H1 (cell line): ENCODE data around the gene ANKS1A. TPM values are rescaled to one million over a fixed set of nuclear protein-coding genes. Genes with fewer than 3 reads are reported as not detected.

Source experiments
- CTCF ChIA-PET: fragments of 300-600 bp; sonication (Branson Sonifier 250); formaldehyde crosslinking; loops from one replicate; lab custom pipeline; 2021; ENCODE audit not compliant: partially characterized antibody; lab: Charles Lee
- POLR2A ChIA-PET: fragments of 300-600 bp; sonication (Branson Sonifier 250); formaldehyde crosslinking; loops from one replicate; lab custom pipeline; 2021; ENCODE audit warnings: inconsistent platforms; ENCODE audit not compliant: partially characterized antibody; lab: Charles Lee
- DNase-seq, 2 experiments: peaks; one replicate each; pipeline versions ENCODE4 v3.0.0 to v3.0.0-alpha.2; 2010 to 2022; ENCODE audit warnings: low spot score in 2 of 2, low read depth in 1 of 2, mixed read lengths in 1 of 2
- FAIRE-seq: peaks from 2 replicates; lab custom pipeline; 2011; peaks lifted over from hg19 to GRCh38; lab: Jason Lieb, UNC
- H2AFZ ChIP-seq: 2 replicates; pipeline ENCODE4 v1.8.1; 2012; ENCODE audit warnings: low read length, inconsistent platforms
- H2AK5ac ChIP-seq: 2 replicates; pipeline ENCODE4 v1.6.1; 2013; ENCODE audit warnings: low read depth, low read length
- H2BK120ac ChIP-seq: replicated peaks from 2 replicates; pipeline ENCODE3; 2013; ENCODE audit warnings: low read depth, low read length, inconsistent platforms
- H2BK12ac ChIP-seq: 2 replicates; pipeline ENCODE4 v1.6.1; 2013; ENCODE audit warnings: low read depth, low read length
- H2BK15ac ChIP-seq: 2 replicates; pipeline ENCODE4 v1.6.1; 2013; ENCODE audit warnings: low read length
- H2BK20ac ChIP-seq: 2 replicates; pipeline ENCODE4 v1.6.1; 2013; ENCODE audit warnings: low read length
- H2BK5ac ChIP-seq: 2 replicates; pipeline ENCODE4 v1.6.1; 2013; ENCODE audit warnings: low read depth, low read length
- H3K14ac ChIP-seq: 2 replicates; pipeline ENCODE4 v1.6.1; 2013; ENCODE audit warnings: inconsistent platforms; ENCODE audit not compliant: insufficient read length
- H3K18ac ChIP-seq: 2 replicates; pipeline ENCODE4 v1.6.1; 2013; ENCODE audit warnings: low read length; ENCODE audit errors: extremely low read depth
- H3K23ac ChIP-seq: 2 replicates; pipeline ENCODE4 v1.6.1; 2013; ENCODE audit warnings: inconsistent platforms; ENCODE audit not compliant: insufficient read length
- H3K23me2 ChIP-seq: 2 replicates; pipeline ENCODE4 v1.6.1; 2013; ENCODE audit warnings: low read depth, low read length
- H3K27ac ChIP-seq: 2 replicates; pipeline ENCODE4 v1.6.1; 2011; ENCODE audit warnings: low read depth, low read length, inconsistent platforms
- H3K27me3 ChIP-seq, 4 experiments: replicated peaks in 1 of 4; 1 replicate in 1 of 4; 2 replicates in 3 of 4; pipeline versions ENCODE4 v1.6.1 to v1.8.1; 2011 to 2013; ENCODE audit warnings: low read length in 3 of 4, mild to moderate bottlenecking in 3 of 4, inconsistent platforms in 2 of 4, mixed read lengths in 2 of 4, moderate library complexity in 1 of 4; ENCODE audit not compliant: control insufficient read depth in 3 of 4, insufficient read depth in 3 of 4; ENCODE audit errors: extremely low read depth in 1 of 4
- H3K36me3 ChIP-seq, 4 experiments: 2 replicates each; pipeline versions ENCODE4 v1.6.1 to v1.8.1; 2011 to 2013; ENCODE audit warnings: mild to moderate bottlenecking in 4 of 4, low read length in 3 of 4, moderate library complexity in 2 of 4, control low read depth in 1 of 4, inconsistent platforms in 1 of 4; ENCODE audit not compliant: insufficient read depth in 4 of 4, control insufficient read depth in 2 of 4
- H3K4ac ChIP-seq: replicated peaks from 2 replicates; pipeline ENCODE3; 2013; ENCODE audit warnings: low read length, low read depth, mixed read lengths, inconsistent platforms; ENCODE audit not compliant: insufficient read length
- H3K4me1 ChIP-seq, 4 experiments: replicated peaks in 1 of 4; 1 replicate in 1 of 4; 2 replicates in 3 of 4; pipeline versions ENCODE4 v1.6.1 to v1.8.1; 2011 to 2013; ENCODE audit warnings: low read length in 3 of 4, inconsistent platforms in 2 of 4, mixed read lengths in 1 of 4; ENCODE audit not compliant: insufficient read depth in 4 of 4, control insufficient read depth in 3 of 4
- H3K4me2 ChIP-seq, 2 experiments: 2 replicates each; pipeline versions ENCODE4 v1.6.1 to v1.8.1; 2011 to 2013; ENCODE audit warnings: low read depth in 2 of 2, low read length in 2 of 2, control low read depth in 1 of 2, inconsistent platforms in 1 of 2, mild to moderate bottlenecking in 1 of 2; ENCODE audit not compliant: insufficient read depth in 1 of 2
- H3K4me3 ChIP-seq, 4 experiments: fragments of 200-600, 300-600 bp in 1 of 4; sonication (generic), shearing (Covaris generic), sonication (Bioruptor Twin) in 1 of 4; 2 replicates each; pipeline versions ENCODE4 v1.5.1 to v1.8.1; 2011 to 2016; ENCODE audit warnings: low read length in 4 of 4, low read depth in 3 of 4, control low read depth in 2 of 4, inconsistent platforms in 2 of 4, mild to moderate bottlenecking in 2 of 4, mixed read lengths in 1 of 4, moderate library complexity in 1 of 4; ENCODE audit not compliant: insufficient read depth in 2 of 4; ENCODE audit errors: extremely low read depth in 1 of 4
- H3K56ac ChIP-seq: replicated peaks from 2 replicates; pipeline ENCODE3; 2013; ENCODE audit warnings: low read depth, mild to moderate bottlenecking, mixed read lengths, low read length, inconsistent platforms; ENCODE audit not compliant: insufficient read length
- H3K79me1 ChIP-seq: 2 replicates; pipeline ENCODE4 v1.6.1; 2013; ENCODE audit warnings: low read depth, low read length, control low read depth
- H3K79me2 ChIP-seq, 2 experiments: 2 replicates each; pipeline versions ENCODE4 v1.6.1 to v1.8.1; 2012 to 2013; ENCODE audit warnings: low read length in 2 of 2, mild to moderate bottlenecking in 2 of 2, inconsistent platforms in 1 of 2; ENCODE audit not compliant: insufficient read depth in 2 of 2, control insufficient read depth in 1 of 2
- H3K9ac ChIP-seq, 4 experiments: replicated peaks in 1 of 4; 1 replicate in 1 of 4; 2 replicates in 3 of 4; pipeline versions ENCODE4 v1.6.1 to v1.8.1; 2011 to 2013; ENCODE audit warnings: low read depth in 3 of 4, low read length in 3 of 4, control low read depth in 2 of 4, mild to moderate bottlenecking in 2 of 4, moderate library complexity in 2 of 4, inconsistent platforms in 1 of 4; ENCODE audit errors: extremely low read depth in 1 of 4
- H3K9me3 ChIP-seq, 2 experiments: 2 replicates each; pipeline versions ENCODE4 v1.6.1 to v1.8.1; 2012 to 2013; ENCODE audit warnings: mild to moderate bottlenecking in 2 of 2, moderate library complexity in 2 of 2, control low read depth in 1 of 2, inconsistent platforms in 1 of 2, low read depth in 1 of 2, low read length in 1 of 2, mixed read lengths in 1 of 2; ENCODE audit not compliant: insufficient read depth in 2 of 2
- H4K20me1 ChIP-seq, 2 experiments: replicated peaks in 1 of 2; 2 replicates each; pipeline versions ENCODE3 to v1.8.1; 2011 to 2013; ENCODE audit warnings: inconsistent platforms in 2 of 2, low read length in 2 of 2, mild to moderate bottlenecking in 1 of 2; ENCODE audit not compliant: insufficient read depth in 2 of 2, control insufficient read depth in 1 of 2
- H4K5ac ChIP-seq: 2 replicates; pipeline ENCODE4 v1.6.1; 2013; ENCODE audit warnings: low read length, low read depth, mixed read lengths, inconsistent platforms; ENCODE audit not compliant: insufficient read length
- H4K8ac ChIP-seq: 2 replicates; pipeline ENCODE4 v1.8.0; 2013; ENCODE audit warnings: mild to moderate bottlenecking, moderate library complexity, low read length, inconsistent platforms; ENCODE audit not compliant: insufficient read depth; ENCODE audit errors: extremely low read depth
- H4K91ac ChIP-seq: replicated peaks from 2 replicates; pipeline ENCODE3; 2013; ENCODE audit warnings: low read length, mixed read lengths, inconsistent platforms; ENCODE audit not compliant: insufficient read length
- ATF3 ChIP-seq: IDR thresholded peaks from 2 replicates; pipeline ENCODE4 v1.6.1; 2011; ENCODE audit warnings: low read depth, mild to moderate bottlenecking, low read length; ENCODE audit not compliant: insufficient read depth
- CREB1 ChIP-seq: IDR thresholded peaks from 2 replicates; pipeline ENCODE4 v1.6.1; 2012; ENCODE audit warnings: inconsistent platforms
- SP1 ChIP-seq: IDR thresholded peaks from 2 replicates; pipeline ENCODE4 v1.6.1; 2011; ENCODE audit warnings: low read depth, low read length
- WGBS, 2 experiments: shearing (Covaris generic) in 1 of 2; methylation state at CpG; one replicate each; pipeline versions ENCODE4 v1.1.6 to v1.1.7; 2013 to 2015; ENCODE audit warnings: low lambda C conversion rate in 2 of 2, mixed read lengths in 2 of 2, inconsistent platforms in 1 of 2, low coverage in 1 of 2, missing lambda C conversion rate in 1 of 2; ENCODE audit not compliant: insufficient replicate concordance in 2 of 2, insufficient coverage in 1 of 2, insufficient read length in 1 of 2; ENCODE audit errors: extremely low coverage in 1 of 2, missing lambda C conversion rate in 1 of 2; 5-methylcytosine and 5-hydroxymethylcytosine counted together
- polyA plus RNA-seq, 7 experiments: library from polyadenylated mRNA; depleted of rRNA in 3 of 7; stranded (reverse) in 5 of 7; unstranded in 2 of 7; fragments of >200 nt in 5 of 7; fragments of 200-250 nt in 2 of 7; gene quantifications; 1 replicate in 5 of 7; 2 replicates in 1 of 7; 4 replicates in 1 of 7; pipeline versions ENCODE4 v1.2.1 to v1.2.3, GENCODE V29; 2011 to 2013; ENCODE audit warnings: missing spikeins in 2 of 7, mixed read lengths in 2 of 7
- total RNA-seq: library from RNA; stranded (reverse); fragmentation: NEBNext Ultra II Directional; extraction: Animal tissue kit (Norgen Biotek cat#: 25700); gene quantifications from 2 replicates; pipeline ENCODE4 v1.2.1, GENCODE V29; 2021

The ANKS1A gene
- total and polyA plus RNA-seq, 2 of the 8 experiments (the other 6 are each of a cell fraction or from before 2014, with no cell fraction given), result 9.8 to 30.9 TPM

GRCh38 chr6:34852406-34853085 lies 36.5 kb upstream of the ANKS1A start:
- Histone ChIP-seq H3K9me3 (no peaks in the 10 kb centered on the region), H3K9ac (no peak overlapping the region), H2BK12ac (no peak overlapping the region), H4K5ac (no peak overlapping the region), H4K20me1 (peaks cover 0 to 3% of the 10 kb centered on the region in 2 experiments), H2AFZ (no peak overlapping the region), H2BK120ac (no peak overlapping the region), H3K56ac (no peak overlapping the region), H3K4me1 (peaks cover 3 to 6% (median 5%) of the 10 kb centered on the region in 4 experiments; a peak in 4 of 7 replicates), H3K27ac (no peak overlapping the region), H3K79me1 (no peaks in the 10 kb centered on the region), H2BK20ac (no peak overlapping the region), H3K14ac (no peak overlapping the region), H3K36me3 (peaks cover 4 to 19% (median 11%) of the 10 kb centered on the region in 4 experiments; a peak in 7 of 8 replicates), H4K91ac (no peak overlapping the region), H2BK5ac (no peak overlapping the region), H2BK15ac (no peak overlapping the region), H3K4ac (no peak overlapping the region), H4K8ac (no peak overlapping the region; the same call in 1 of the 2 replicates), H3K18ac (no peak overlapping the region), H3K23me2 (no peaks in the 10 kb centered on the region), H3K4me3 (no peak overlapping the region), H3K79me2 (no peaks in the 10 kb centered on the region), H2AK5ac (no peak overlapping the region), H3K23ac (no peak overlapping the region), H3K27me3 (no peaks in the 10 kb centered on the region), H3K4me2 (no peak overlapping the region)
- TF ChIP-seq SP1, result no peak
- TF ChIP-seq ATF3, result no peak
- no peak for TF ChIP-seq CREB1
- no peak for DNase-seq
- no peak for FAIRE-seq
- POLR2A ChIA-PET, result interaction anchor here (0.6 to 1.6 kb wide), 5 partner anchors 22 to 85 kb away, joined by 3 to 4 read pairs (median 3); partner anchors contain the start of gene TAF11
- CTCF ChIA-PET, result interaction anchor here (0.6 to 1.5 kb wide), 3 partner anchors 16 to 33 kb away, joined by 3 to 4 read pairs (median 3); no protein-coding TSS in a partner anchor
- WGBS, 2 experiments, result 82% methylated on average over 3 of the region's 4 CpGs; no CpG with 5 or more reads in 1 of the 2 experiments
